GM21360 (cell line): Measurements from ENCODE around the gene TMEM254.
"Not testable (repeated sequence)": the region's sequence is repeated elsewhere in the genome, so short reads cannot be mapped to it uniquely, and the experiment has no call there.

Experiments
- ATAC-seq: cut with Tn5 transposase; IDR thresholded peaks from one replicate; pipeline ENCODE4 v1.9.1; 2021; ENCODE audit warnings: mild to moderate bottlenecking, moderate library complexity; ENCODE audit not compliant: unreplicated experiment

Gene TMEM254

DNA sequence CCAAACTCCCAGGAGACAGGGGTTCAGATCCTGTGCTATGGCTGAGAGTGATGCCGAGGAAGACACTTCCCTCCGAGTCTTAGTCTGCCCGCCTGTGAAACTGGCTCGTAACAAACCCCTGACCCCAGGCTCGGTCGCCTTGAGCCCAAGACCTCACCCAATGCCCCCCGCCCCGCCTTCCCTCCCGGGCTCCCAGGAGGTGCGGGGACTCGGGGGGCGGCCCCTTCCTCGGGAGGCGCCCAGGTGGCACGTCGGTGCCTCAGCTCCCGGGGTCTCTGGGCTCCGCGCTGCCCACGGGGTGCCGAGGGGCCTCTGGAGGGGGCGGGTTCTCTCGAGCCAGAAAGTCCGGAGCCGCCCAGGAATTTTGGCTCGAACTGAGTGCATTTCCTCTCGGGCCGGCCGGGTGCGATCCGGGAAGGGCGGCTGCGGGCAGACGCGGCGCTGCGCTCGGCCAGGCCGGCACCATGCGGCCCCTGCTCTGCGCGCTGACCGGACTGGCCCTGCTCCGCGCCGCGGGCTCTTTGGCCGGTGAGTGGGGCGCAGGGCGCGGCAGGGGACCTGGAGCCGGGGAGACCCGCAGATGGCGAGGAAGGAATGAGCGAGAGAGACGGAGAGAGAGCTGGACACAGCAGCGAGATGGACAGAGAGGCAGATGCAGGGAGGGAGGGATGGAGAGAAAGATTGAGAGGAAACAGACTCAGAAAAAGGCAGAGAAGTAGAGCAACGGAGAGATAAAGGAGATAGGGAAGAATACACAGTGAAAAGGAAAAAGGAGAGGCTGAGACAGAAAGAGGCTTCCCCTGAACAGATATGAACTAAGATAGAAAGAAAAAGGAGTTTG lies 54.1 kb downstream of the TMEM254 start, which contains the start of gene PLAC9:
Gene PLAC9 (plus strand): TSS at position 432 of the 841 bp plus-strand sequence. CDS start 33 bp downstream, at position 465.
- ATAC-seq, result no peak

DNA sequence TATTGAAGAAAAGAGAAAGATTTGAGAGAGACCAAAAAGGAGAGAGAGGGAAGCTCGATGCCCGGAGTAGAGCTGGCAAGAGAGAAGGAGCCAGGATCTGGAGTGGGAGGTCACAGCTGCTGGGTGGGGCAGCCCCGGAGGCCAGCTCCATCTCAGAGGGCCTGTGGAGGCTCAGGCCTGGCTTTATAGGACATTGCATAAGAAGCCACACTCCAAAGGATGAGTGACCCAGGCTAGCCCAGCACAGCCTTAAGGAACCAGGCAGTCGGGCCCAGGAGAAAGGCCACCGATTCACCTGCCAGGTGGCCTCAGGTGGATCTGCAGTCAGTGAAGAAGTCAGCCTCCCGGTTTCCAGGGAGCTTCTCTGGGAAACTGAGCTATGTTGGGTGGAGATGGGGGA lies 54.7 kb downstream of the TMEM254 start:
- no peak for ATAC-seq

DNA sequence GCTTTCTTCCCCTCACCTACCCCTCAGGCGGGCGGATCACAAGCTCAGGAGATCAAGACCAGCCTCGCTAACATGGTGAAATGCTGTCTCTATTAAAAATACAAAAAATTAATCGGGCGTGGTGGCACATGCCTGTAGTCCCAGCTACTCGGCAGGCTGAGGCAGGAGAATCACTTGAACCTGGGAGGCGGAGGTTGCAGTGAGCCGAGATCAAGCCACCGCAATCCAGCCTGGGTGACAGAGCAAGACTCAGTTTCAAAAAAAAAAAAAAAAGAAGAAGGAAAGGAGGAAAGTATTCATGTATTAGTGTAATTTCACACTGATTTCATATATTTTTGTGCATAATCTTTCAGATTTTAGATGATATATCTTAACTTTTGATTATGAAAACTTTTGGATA lies 55.2 kb downstream of the TMEM254 start:
- ATAC-seq, result not testable (repeated sequence)

DNA sequence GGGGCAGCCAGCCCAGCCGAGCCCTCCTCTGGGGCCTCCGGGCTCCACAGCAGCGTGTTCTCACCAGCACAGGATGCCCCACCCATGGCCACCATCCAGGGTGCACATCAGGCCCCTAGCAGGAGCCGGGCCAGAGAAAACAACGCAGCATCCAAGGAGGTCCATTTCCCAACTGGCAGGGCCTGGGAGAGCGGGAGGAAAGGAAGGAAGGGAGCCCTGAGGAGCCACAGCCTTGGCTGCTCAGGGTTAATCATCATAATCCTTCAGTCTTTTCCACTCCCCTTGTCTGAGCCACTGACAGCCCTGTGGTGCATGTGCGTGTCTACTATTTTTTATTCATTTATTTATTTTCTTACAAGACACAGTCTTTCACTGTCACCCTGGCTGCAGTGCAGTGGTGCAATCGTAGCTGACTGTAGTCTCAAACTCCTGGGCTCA lies 57.7 kb downstream of the TMEM254 start:
- no peak for ATAC-seq

DNA sequence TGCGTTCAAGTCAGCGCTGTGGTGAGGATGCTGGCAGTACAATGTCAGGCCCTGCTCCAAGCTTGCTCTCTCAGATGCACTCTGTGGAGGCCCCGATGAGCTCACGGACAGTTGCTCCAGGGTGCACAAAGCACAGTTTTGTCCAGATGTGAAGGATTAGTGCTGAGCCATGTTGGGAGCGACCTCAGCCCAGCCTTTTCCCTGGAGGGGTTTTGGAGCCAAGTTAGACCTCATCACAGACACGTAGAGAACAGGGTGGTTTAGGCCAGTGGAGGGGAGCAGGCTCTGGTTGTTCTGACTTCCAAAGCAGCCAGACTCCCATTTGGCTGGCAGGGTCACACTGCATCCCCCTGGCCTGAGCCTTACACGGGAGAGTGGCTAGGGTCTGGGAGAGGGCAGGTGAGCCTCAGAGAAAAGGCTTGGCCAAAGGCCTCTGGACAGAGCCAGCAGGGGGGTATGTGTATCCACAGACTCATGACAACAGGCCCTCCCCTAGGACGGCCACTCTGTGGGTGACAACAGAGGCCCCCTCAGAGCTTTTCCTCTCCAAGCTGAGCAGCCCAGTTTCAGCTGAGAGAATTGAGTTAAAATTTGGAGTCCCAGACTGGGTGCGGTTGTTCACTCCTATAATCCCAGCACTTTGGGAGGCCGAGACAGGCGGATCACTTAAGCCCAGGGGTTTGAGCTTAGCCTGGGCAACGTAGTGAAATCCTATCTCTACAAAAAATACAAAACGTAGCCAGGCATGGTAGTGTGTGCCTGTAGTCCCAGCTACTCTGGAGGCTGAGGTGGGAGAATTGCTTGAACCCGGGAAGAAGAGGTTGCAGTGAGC lies 58.8 kb downstream of the TMEM254 start:
- ATAC-seq, result no peak

DNA sequence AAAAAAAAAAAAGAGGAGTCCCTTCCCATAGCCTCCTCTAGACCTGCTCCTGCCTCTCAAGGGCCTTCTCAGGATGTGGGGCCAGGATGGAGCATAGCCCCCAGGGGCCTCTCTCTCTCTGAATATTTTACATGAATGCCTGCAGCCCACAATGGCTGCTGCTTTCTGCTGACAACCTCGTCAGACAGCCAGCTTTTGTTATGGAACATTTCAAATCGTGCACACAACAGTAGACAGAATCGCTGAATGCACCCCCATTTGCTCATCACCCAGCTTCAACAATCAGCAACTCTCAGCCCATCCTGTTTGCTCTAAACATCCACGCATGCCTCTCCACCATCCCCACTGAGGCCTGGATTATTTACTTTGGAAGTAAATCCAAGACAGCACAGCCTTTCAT lies 59.5 kb downstream of the TMEM254 start:
- no peak for ATAC-seq

DNA sequence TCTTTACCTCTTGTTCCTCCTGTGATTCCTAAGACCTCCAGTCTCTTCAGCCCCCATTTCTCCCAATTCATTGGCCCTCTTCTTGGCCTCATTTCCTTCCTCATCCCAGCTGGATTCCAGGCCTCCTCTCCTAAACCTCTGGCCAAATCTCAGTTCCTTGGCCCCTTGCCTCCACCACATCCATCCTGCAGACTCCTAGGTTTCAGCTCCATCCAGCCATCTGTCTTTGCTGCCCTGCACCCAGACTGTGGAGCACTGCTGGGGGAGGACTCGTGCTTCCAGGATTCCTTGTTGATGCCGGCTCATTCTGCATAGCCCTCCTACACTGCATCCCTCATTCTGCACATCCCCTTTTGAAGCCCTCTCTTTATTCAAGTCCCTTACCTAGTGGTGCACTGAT lies 60.8 kb downstream of the TMEM254 start:
- ATAC-seq, result no peak

DNA sequence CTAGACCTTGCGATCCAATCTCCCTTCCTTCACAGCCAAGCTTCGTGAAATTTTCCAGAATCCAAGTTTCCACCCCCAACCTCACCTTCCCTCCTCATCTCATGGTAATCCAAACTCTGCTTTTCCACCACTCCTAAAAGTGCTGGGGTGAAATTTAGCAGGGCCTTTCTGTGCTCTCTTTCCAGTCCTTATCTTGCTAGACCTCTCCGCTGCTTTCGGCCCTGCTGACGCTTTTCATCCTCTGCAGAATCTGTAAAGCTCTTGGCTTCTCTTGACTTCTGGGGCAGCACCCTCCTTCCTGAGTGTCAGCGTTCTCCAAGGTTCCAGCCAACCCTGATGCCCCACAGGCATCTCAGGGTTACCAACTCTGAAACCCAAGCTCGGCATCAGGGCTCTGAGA lies 61.8 kb downstream of the TMEM254 start:
- no peak for ATAC-seq

DNA sequence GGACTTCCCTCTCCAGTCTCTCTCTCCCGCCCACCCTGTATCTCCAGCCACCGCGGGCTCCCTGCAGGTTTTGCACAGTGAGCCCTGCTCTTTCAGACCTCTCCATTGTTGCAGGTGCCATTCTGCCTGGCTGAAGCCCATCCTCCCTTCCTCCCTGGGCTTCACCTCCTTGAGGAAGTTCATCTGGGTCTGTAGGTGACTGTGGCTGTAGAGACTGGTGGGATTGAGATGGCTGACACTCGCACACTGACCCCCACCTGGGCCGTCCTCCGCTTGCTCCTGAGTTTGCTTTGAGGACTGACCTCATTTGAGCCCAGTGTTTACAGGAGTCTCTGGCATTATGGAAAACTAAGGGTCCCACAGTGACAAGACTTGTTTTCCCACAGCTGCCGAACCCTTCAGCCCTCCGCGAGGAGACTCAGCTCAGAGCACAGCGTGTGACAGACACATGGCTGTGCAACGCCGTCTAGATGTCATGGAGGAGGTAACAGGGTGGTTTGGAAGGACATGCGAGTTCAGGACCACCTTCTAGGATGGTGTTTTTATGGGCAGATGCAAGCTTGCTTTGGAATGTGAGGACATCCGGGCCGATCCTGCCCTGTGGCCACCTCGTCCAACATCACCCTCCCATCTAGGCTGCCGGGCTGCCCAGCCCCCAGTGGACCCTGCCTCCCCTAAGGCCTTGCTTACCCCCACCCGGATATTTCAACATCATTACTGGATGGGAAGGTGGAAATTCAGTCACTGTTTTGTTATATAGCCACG lies 63.4 kb downstream of the TMEM254 start:
- ATAC-seq, result no peak
